ENCODE measurements around the gene SYDE2. TPM values are rescaled to one million over a fixed set of nuclear protein-coding genes. Genes with fewer than 3 reads are reported as not detected.
A peak's percentile ranks its signal among the peaks of the same experiment; 100 is the strongest.
"Not testable (repeated sequence)": the region's sequence is repeated elsewhere in the genome, so short reads cannot be mapped to it uniquely, and the experiment has no call there.

Gene SYDE2
- total RNA-seq, 1 donor from 2014 or later = 7.6 TPM

DNA sequence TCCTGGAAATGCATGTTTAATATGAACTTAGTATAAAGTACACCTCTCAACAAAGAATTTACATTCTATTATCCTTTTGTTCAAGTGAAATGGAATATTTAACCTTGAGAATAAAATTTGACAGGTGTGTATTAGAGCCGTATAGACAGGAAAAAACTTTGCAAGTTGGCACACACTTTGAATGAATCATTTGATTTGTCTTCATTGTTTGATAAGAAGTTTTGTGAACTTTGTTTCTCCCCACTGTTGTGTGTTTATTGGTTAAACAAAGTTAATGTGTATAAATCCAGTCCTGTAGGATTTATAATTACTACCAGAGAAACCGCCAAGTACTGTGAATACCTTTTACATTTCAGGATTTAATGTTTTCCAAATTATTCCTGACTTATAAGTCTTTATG, 2.0 kb downstream of the SYDE2 start:
- TF ChIP-seq, protein P1, sequence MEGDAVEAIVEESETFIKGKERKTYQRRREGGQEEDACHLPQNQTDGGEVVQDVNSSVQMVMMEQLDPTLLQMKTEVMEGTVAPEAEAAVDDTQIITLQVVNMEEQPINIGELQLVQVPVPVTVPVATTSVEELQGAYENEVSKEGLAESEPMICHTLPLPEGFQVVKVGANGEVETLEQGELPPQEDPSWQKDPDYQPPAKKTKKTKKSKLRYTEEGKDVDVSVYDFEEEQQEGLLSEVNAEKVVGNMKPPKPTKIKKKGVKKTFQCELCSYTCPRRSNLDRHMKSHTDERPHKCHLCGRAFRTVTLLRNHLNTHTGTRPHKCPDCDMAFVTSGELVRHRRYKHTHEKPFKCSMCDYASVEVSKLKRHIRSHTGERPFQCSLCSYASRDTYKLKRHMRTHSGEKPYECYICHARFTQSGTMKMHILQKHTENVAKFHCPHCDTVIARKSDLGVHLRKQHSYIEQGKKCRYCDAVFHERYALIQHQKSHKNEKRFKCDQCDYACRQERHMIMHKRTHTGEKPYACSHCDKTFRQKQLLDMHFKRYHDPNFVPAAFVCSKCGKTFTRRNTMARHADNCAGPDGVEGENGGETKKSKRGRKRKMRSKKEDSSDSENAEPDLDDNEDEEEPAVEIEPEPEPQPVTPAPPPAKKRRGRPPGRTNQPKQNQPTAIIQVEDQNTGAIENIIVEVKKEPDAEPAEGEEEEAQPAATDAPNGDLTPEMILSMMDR (IDR thresholded peaks at IDR 0.05; ENCODE audit: insufficient read depth, low read length, poor library complexity, severe bottlenecking) = no peak
- Histone ChIP-seq H3K4me3 (ENCODE audit: low read depth, low read length) (peak overlapping the region; percentile 17), H3K36me3 (ENCODE audit: control insufficient read depth, insufficient read depth, low read length) (no peaks in the 10 kb centered on the region), H3K27me3 (ENCODE audit: control insufficient read depth, insufficient read depth, low read length) (no peaks in the 10 kb centered on the region)
- no peak for DNase-seq (ENCODE audit: low read depth)

DNA sequence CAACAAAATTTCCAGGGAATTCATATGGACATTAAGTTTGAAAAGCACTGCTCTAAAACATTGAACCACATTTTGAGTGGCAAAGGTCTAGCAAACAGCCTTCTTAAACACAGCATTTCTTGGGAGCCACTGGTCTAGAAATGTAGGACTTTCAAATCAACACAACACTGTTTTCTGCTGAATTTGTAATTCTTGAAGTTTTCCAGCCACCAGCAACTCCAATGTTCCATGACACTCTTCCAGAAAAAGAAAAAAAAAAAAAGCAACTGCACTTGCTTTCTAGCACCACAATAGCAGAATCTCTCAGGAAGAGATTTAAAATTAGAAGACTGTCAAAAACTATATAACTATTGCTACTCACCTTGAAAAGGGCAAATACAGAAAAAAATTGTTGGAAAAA, 4.5 kb downstream of the SYDE2 start:
- no peaks in the 10 kb centered on the region for H3K36me3 ChIP-seq (ENCODE audit: control insufficient read depth, insufficient read depth, low read length)
- no peak for DNase-seq (ENCODE audit: low read depth)
- no peak overlapping the region for H3K4me3 ChIP-seq (ENCODE audit: low read depth, low read length)
- TF ChIP-seq, protein P1 (IDR thresholded peaks at IDR 0.05; ENCODE audit: insufficient read depth, low read length, poor library complexity, severe bottlenecking) = no peak
- no peaks in the 10 kb centered on the region for H3K27me3 ChIP-seq (ENCODE audit: control insufficient read depth, insufficient read depth, low read length)

DNA sequence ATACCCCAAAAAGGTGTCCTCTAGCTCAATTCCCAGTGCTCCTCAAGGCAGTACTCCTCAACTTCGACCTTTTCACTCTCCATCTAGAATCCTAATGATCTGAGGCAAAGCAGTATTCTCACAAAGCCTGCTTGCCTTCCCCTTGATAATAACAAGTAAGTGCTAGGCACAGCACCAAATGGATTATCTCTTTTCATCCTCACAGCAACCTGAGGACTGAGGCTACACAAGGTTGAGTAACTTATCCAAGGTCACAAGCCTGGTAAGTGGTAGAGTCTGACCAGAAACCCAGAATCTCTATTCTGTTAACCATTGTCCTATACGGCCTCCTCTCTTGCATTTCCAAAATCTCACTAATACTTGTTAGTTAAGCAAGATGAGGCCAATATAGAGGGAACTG, 5.1 kb downstream of the SYDE2 start:
- Histone ChIP-seq H3K4me3 (ENCODE audit: low read depth, low read length) (no peak overlapping the region), H3K36me3 (ENCODE audit: control insufficient read depth, insufficient read depth, low read length) (no peaks in the 10 kb centered on the region), H3K27me3 (ENCODE audit: control insufficient read depth, insufficient read depth, low read length) (no peaks in the 10 kb centered on the region)
- TF ChIP-seq, protein P1 (IDR thresholded peaks at IDR 0.05; ENCODE audit: insufficient read depth, low read length, poor library complexity, severe bottlenecking) = no peak
- DNase-seq (ENCODE audit: low read depth) = no peak

DNA sequence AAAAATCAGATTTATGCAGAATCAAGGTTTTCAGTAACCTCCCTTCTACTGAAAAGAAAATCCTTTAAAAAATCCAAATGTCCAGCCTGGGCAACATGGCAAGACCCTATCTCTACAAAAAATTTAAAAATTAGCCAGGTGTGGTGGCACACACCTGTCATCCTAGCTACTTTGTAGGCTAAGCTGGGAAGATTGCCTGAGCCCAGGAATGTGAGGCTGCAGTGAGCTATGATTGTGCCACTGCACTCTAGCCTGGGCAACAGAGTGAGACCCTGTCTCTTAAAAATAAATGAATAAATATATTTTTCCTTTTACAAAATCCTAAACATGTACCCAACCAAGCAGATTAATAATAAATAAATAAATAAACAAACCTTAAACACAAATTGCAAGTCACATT, 8.7 kb downstream of the SYDE2 start:
- not testable (repeated sequence) for DNase-seq (ENCODE audit: low read depth); H3K27me3 ChIP-seq (ENCODE audit: control insufficient read depth, insufficient read depth, low read length); H3K36me3 ChIP-seq (ENCODE audit: control insufficient read depth, insufficient read depth, low read length); H3K4me3 ChIP-seq (ENCODE audit: low read depth, low read length)

GRCh38 chr1:85189120-85189519, 11.7 kb downstream of the SYDE2 start:
- DNase-seq (ENCODE audit: low read depth) = no peak
- no peak overlapping the region for H3K4me3 ChIP-seq (ENCODE audit: low read depth, low read length)
- TF ChIP-seq, protein P1 (IDR thresholded peaks at IDR 0.05; ENCODE audit: insufficient read depth, low read length, poor library complexity, severe bottlenecking) = no peak

GRCh38 chr1:85188530-85188929, 12.3 kb downstream of the SYDE2 start:
- no peaks in the 10 kb centered on the region for H3K27me3 ChIP-seq (ENCODE audit: control insufficient read depth, insufficient read depth, low read length)
- TF ChIP-seq, protein P1 (IDR thresholded peaks at IDR 0.05; ENCODE audit: insufficient read depth, low read length, poor library complexity, severe bottlenecking) = no peak
- DNase-seq (ENCODE audit: low read depth) = no peak
- no peak overlapping the region for H3K4me3 ChIP-seq (ENCODE audit: low read depth, low read length)
- peaks cover 2% of the 10 kb centered on the region for H3K36me3 ChIP-seq (ENCODE audit: control insufficient read depth, insufficient read depth, low read length)

More at GRCh38 chr1:85189120-85189519, 11.7 kb downstream of the SYDE2 start:
- Histone ChIP-seq H3K27me3 (ENCODE audit: control insufficient read depth, insufficient read depth, low read length) (no peaks in the 10 kb centered on the region), H3K36me3 (ENCODE audit: control insufficient read depth, insufficient read depth, low read length) (peaks cover 2% of the 10 kb centered on the region)

DNA sequence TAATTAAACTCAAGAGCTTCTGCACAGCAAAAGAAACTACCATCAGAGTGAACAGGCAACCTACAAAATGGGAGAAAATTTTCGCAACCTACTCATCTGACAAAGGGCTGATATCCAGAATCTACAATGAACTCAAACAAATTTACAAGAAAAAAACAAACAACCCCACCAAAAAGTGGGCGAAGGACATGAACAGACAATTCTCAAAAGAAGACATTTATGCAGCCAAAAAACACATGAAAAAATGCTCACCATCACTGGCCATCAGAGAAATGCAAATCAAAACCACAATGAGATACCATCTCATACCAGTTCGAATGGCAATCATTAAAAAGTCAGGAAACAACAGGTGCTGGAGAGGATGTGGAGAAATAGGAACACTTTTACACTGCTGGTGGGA, 13.8 kb downstream of the SYDE2 start:
- not testable (repeated sequence) for H3K27me3 ChIP-seq (ENCODE audit: control insufficient read depth, insufficient read depth, low read length); H3K36me3 ChIP-seq (ENCODE audit: control insufficient read depth, insufficient read depth, low read length); H3K4me3 ChIP-seq (ENCODE audit: low read depth, low read length); DNase-seq (ENCODE audit: low read depth)
